Gastroesophageal sphincter (tissue), 4 donors: Measurements from ENCODE around the gene NCOR2. TPM values are rescaled to one million over a fixed set of nuclear protein-coding genes. Genes with fewer than 3 reads are reported as not detected.

Source experiments
- ATAC-seq: fragments of 150-250 bp; one replicate; pipeline ENCODE4 v1.9.1; 2016; ENCODE audit warnings: mild to moderate bottlenecking, moderate library complexity
- H3K27ac ChIP-seq, 4 donors: fragments of 200-600 bp; sonication (generic) in 3 of 4; 1 replicate in 3 of 4; 2 replicates in 1 of 4; pipeline ENCODE4 v1.5.1; 2016 to 2019
- H3K27me3 ChIP-seq: fragments of 200-600 bp; sonication (generic); one replicate; pipeline ENCODE4 v1.5.1; 2019
- H3K36me3 ChIP-seq, 2 donors: fragments of 200-600 bp; sonication (generic); one replicate each; pipeline ENCODE4 v1.5.1; 2019; ENCODE audit warnings: control low read depth in 1 of 2
- H3K4me1 ChIP-seq, 3 donors: fragments of 200-600 bp; sonication (generic); 1 replicate in 2 of 3; 2 replicates in 1 of 3; pipeline ENCODE4 v1.5.1; 2016 to 2019; ENCODE audit warnings: control low read depth in 2 of 3
- H3K4me3 ChIP-seq, 2 donors: fragments of 200-600 bp; sonication (generic); one replicate each; pipeline ENCODE4 v1.5.1; 2019; ENCODE audit warnings: mild to moderate bottlenecking in 1 of 2, moderate library complexity in 1 of 2
- H3K9me3 ChIP-seq, 3 donors: fragments of 200-600 bp; sonication (generic); one replicate each; pipeline ENCODE4 v1.5.1; 2017 to 2019; ENCODE audit warnings: control low read depth in 2 of 3
- CTCF ChIP-seq, 4 experiments: fragments of 200-600 bp in 2 of 4; fragments of 450-650 bp in 2 of 4; sonication (generic) in 1 of 4; IDR thresholded peaks; one replicate each; pipeline ENCODE4 v1.5.1; 2017 to 2019; ENCODE audit warnings: antibody characterized with exemption in 4 of 4, mild to moderate bottlenecking in 2 of 4, moderate library complexity in 2 of 4
- EP300 ChIP-seq: sonication (generic); formaldehyde crosslinking; IDR thresholded peaks from one replicate; pipeline ENCODE4 v1.6.1; 2017; ENCODE audit warnings: antibody characterized with exemption, mild to moderate bottlenecking
- POLR2A ChIP-seq, 2 donors: fragments of 450-650 bp; IDR thresholded peaks; one replicate each; pipeline ENCODE4 v1.6.1; 2017; ENCODE audit warnings: antibody characterized with exemption in 2 of 2, mild to moderate bottlenecking in 2 of 2, moderate library complexity in 1 of 2
- POLR2AphosphoS5 ChIP-seq: sonication (generic); formaldehyde crosslinking; IDR thresholded peaks from one replicate; pipeline ENCODE4 v1.6.1; 2017; ENCODE audit warnings: antibody characterized with exemption
- WGBS, 2 donors: methylation state at CpG; one replicate each; pipeline ENCODE4 v1.1.5; 2018; ENCODE audit warnings: low coverage in 1 of 2; 5-methylcytosine and 5-hydroxymethylcytosine counted together
- total RNA-seq, 4 donors: library from RNA; depleted of rRNA; stranded (reverse); fragments of >200 nt; gene quantifications; one replicate each; pipeline ENCODE4 v1.1.0, GENCODE V29; 2016

The NCOR2 gene
- total RNA-seq, 4 donors from 2014 or later = 67.2 to 148 (median 105) TPM

- 20% methylated on average over 1 of the region's 10 CpGs; no CpG with 5 or more reads in 1 of the 2 donors for WGBS, 2 donors
- ATAC-seq = no peak
- Histone ChIP-seq H3K4me1 (peaks cover 3 to 97% (median 51%) of the 10 kb centered on the region in 3 donors), H3K27ac (peak overlapping the region in 3 of 4 donors; percentile 97 to 99 (median 98)), H3K9me3 (no peaks in the 10 kb centered on the region), H3K4me3 (no peak overlapping the region), H3K36me3 (no peaks in the 10 kb centered on the region), H3K27me3 (no peaks in the 10 kb centered on the region)
- TF ChIP-seq POLR2AphosphoS5 (no peak), POLR2A (IDR thresholded peaks at IDR 0.05) (no peak), EP300 (no peak), CTCF (IDR thresholded peaks at IDR 0.05) (no peak)
These were observed 46.5 kb downstream of the NCOR2 start for GRCh38 chr12:124520907-124521306.

- WGBS, 2 donors = 36% methylated on average over 8 of the region's 14 CpGs; no CpG with 5 or more reads in 1 of the 2 donors
- Histone ChIP-seq H3K27me3 (no peaks in the 10 kb centered on the region), H3K4me3 (no peak overlapping the region), H3K36me3 (no peaks in the 10 kb centered on the region), H3K4me1 (peaks cover 3 to 97% (median 57%) of the 10 kb centered on the region in 3 donors), H3K9me3 (no peaks in the 10 kb centered on the region), H3K27ac (peak overlapping the region; percentile 91 to 99 (median 98))
- ATAC-seq = no peak
- TF ChIP-seq POLR2AphosphoS5 (no peak), EP300 (no peak), POLR2A (IDR thresholded peaks at IDR 0.05) (no peak), CTCF (IDR thresholded peaks at IDR 0.05) (no peak)
These were observed 47.1 kb downstream of the NCOR2 start for GRCh38 chr12:124520265-124520701.

DNA sequence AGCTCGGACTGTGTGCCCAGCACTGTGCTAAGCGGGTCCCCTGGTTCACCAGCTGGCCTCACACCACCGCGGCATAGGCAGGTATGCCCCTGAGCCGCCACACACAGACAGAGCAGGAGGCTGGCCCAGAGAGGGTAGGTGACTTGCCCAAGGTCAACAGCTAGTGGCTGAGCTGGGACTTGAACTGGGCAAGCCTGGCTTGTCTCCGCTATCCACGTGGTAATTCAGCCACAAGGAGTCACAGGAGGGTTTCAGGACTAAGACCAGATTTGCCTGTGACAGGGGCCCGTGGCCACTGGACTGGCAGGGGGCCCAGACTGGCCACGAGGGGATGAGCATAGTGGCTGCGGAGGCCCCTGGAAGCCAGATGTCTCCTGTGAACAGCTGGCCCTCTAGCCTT lies 47.7 kb downstream of the NCOR2 start:
- TF ChIP-seq POLR2A (IDR thresholded peaks at IDR 0.05) = no peak
- TF ChIP-seq EP300 = no peak
- TF ChIP-seq POLR2AphosphoS5 = no peak
- no peaks in the 10 kb centered on the region for H3K27me3 ChIP-seq
- H3K4me1 ChIP-seq = peaks cover 3 to 97% (median 57%) of the 10 kb centered on the region in 3 donors
- 20% methylated on average over 1 of the region's 10 CpGs; no CpG with 5 or more reads in 1 of the 2 donors for WGBS, 2 donors
- H3K36me3 ChIP-seq = no peaks in the 10 kb centered on the region
- no peak overlapping the region for H3K4me3 ChIP-seq
- no peaks in the 10 kb centered on the region for H3K9me3 ChIP-seq
- peak overlapping the region; percentile 91 to 99 (median 98) for H3K27ac ChIP-seq
- ATAC-seq = no peak

DNA sequence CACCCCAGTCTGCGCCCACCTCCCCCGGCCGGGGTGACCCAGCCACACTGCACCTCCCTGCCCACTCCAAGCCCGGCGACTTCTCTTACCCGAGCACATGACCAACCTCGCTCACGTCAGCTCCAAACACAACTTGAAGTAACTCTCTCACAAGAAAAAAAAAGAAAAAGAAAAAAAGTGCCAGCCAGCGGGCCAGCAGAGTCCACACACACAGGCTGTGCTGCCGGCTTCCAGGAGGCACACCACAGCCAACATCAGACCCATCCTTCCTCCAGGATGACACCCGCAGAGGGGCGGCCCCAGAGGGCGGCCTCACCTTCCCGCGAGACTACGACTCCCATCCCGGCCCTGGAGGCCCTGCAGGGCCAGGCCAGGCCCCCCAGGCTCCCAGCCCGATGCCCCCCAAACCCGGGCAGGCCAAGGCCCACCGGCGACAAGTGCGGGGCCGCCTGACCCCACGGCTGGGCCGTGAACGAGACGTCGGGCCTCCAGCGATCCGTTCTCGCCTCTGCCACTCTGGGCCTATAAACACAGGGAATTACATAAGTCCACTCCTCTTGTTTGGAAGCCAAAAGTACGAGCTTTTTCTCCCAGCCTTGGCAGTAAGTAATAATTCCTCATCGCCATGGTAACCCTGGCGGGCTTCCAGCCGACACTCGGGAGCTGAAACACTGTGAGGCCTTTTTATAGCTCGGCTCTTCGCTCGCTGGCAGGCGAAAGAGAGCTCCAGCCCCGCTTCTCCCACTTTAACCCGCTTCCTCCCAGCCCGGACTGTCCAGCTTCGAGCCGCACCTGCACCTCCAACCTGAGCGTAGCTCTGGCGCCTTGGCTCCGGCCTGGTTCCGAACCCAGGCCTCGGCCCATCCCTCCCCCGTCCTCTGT lies 49.1 kb downstream of the NCOR2 start:
- peak; percentile 84 for ATAC-seq
- WGBS, 2 donors = 0% methylated on average over 1 to 6 of the region's 51 CpGs
- no peaks in the 10 kb centered on the region for H3K36me3 ChIP-seq
- peak overlapping the region; percentile 91 to 99 (median 98) for H3K27ac ChIP-seq
- no peaks in the 10 kb centered on the region for H3K27me3 ChIP-seq
- peaks cover 4 to 99% (median 64%) of the 10 kb centered on the region in 3 donors for H3K4me1 ChIP-seq
- peak overlapping the region; percentile 28 to 59 for H3K4me3 ChIP-seq
- H3K9me3 ChIP-seq = no peaks in the 10 kb centered on the region
- no peak for TF ChIP-seq CTCF (IDR thresholded peaks at IDR 0.05)
- peak; percentile 43 to 44 for TF ChIP-seq POLR2A (IDR thresholded peaks at IDR 0.05)
- TF ChIP-seq POLR2AphosphoS5 = peak; percentile 91
- peak; percentile 54 for TF ChIP-seq EP300
